ENCODE results near the gene RNF112. TPM values are rescaled to one million over a fixed set of nuclear protein-coding genes. Genes with fewer than 3 reads are reported as not detected.

Gene RNF112
- total RNA-seq, 1 experiment from 2014 or later = 0.81 TPM

GRCh38 chr17:19378416-19379360 is 32.3 kb upstream of the RNF112 start, which contains the start of gene MAPK7:
MAPK7 (plus strand) TSS chr17:19378498; CDS start chr17:19378901, 403 bp downstream.
- no peak within 1 kb of the TSS for H3K4ac ChIP-seq (ENCODE audit: low read depth, low read length)
- peaks cover 4% of the 10 kb centered on the region; the same call in 1 of the 2 replicates for H3K79me2 ChIP-seq (ENCODE audit: insufficient read depth, low read length)
- no peak within 1 kb of the TSS for H2BK20ac ChIP-seq (ENCODE audit: low read depth, low read length, poor library complexity, severe bottlenecking)
- H3K4me1 ChIP-seq (ENCODE audit: insufficient read depth, low read length) = no peaks in the 10 kb centered on the region
- H2AFZ ChIP-seq (ENCODE audit: low read length) = no peak within 1 kb of the TSS
- no peak within 1 kb of the TSS for H3T11ph ChIP-seq (ENCODE audit: low read length)
- Mint-ChIP-seq H3K4me1 (peaks cover 13 to 18% of the 10 kb centered on the region in 2 experiments), H3K27ac (peak within 1 kb of the TSS; percentile 98 to 99 (median 99)), H3K9me3 (no peaks in the 10 kb centered on the region), H3K4me3 (peak within 1 kb of the TSS; percentile 97 to 98), H3K36me3 (ENCODE audit: insufficient read depth in 1 of 3, low read depth in 3 of 3) (peaks cover 26 to 49% (median 45%) of the 10 kb centered on the region in 3 experiments), H3K27me3 (ENCODE audit: low read depth) (no peaks in the 10 kb centered on the region)
- no peak for DNase-seq
- H3K9ac ChIP-seq (ENCODE audit: extremely low read depth, insufficient read length, low read length) = peak within 1 kb of the TSS; percentile 73
- no peaks in the 10 kb centered on the region for H4K20me1 ChIP-seq (ENCODE audit: control insufficient read depth, insufficient read depth, insufficient read length)
- H3K23ac ChIP-seq (ENCODE audit: insufficient read length, low read depth, low read length) = no peak within 1 kb of the TSS
- peaks cover 6% of the 10 kb centered on the region for H3K79me1 ChIP-seq (ENCODE audit: insufficient read depth, low read depth, low read length, poor library complexity, severe bottlenecking)
- no peak within 1 kb of the TSS for H3K56ac ChIP-seq (ENCODE audit: insufficient read length, low read depth, low read length)
- H3K27ac ChIP-seq (ENCODE audit: insufficient read length, low read depth, low read length) = peak within 1 kb of the TSS; percentile 42
- H3K4me2 ChIP-seq (ENCODE audit: insufficient read depth, insufficient read length, low read length) = peak within 1 kb of the TSS; percentile 93
- no peak within 1 kb of the TSS for H4K8ac ChIP-seq (replicated peaks; ENCODE audit: insufficient read length, low read depth, low read length)
- no peaks in the 10 kb centered on the region for H3K27me3 ChIP-seq (ENCODE audit: insufficient read depth, low read length)
- no peak within 1 kb of the TSS for H4K91ac ChIP-seq (ENCODE audit: insufficient read length, low read depth, low read length)
- H3K18ac ChIP-seq (ENCODE audit: insufficient read length, low read depth, low read length) = peak within 1 kb of the TSS; percentile 74
- peak within 1 kb of the TSS; percentile 79 for H3K14ac ChIP-seq (ENCODE audit: insufficient read depth, low read length)
- H4K5ac ChIP-seq (ENCODE audit: insufficient read length, low read depth, low read length) = no peak within 1 kb of the TSS
- no CpG with 5 or more reads among the region's 69 CpGs for WGBS (ENCODE audit: extremely low coverage, insufficient read length, low lambda C conversion rate)
- H2AK5ac ChIP-seq (ENCODE audit: insufficient read length, low read length) = no peak within 1 kb of the TSS
- no peak for TF ChIP-seq CTCF (conservative IDR thresholded peaks at IDR 0.05)
- H2BK120ac ChIP-seq (ENCODE audit: low read depth, low read length, poor library complexity, severe bottlenecking) = no peak within 1 kb of the TSS
- H2BK15ac ChIP-seq (ENCODE audit: low read depth, low read length) = no peak within 1 kb of the TSS
- H2BK12ac ChIP-seq (ENCODE audit: insufficient read length, low read depth, low read length) = no peak within 1 kb of the TSS
- peaks cover 7% of the 10 kb centered on the region for H3K23me2 ChIP-seq (ENCODE audit: insufficient read length, low read depth, low read length, poor library complexity, severe bottlenecking)
- no peak within 1 kb of the TSS for H2BK5ac ChIP-seq (ENCODE audit: insufficient read length, low read length)
- no peaks in the 10 kb centered on the region for H3K9me3 ChIP-seq (ENCODE audit: control insufficient read depth, low read depth, low read length)

All from H9 (cell line).